PC-9 (cell line): ENCODE measurements around the gene SCGB3A2. TPM values are rescaled to one million over a fixed set of nuclear protein-coding genes. Genes with fewer than 3 reads are reported as not detected.

ENCODE experiments used
- BruUV-seq: library from RNA; stranded (reverse); fragments of 400-500 nt; replicated peaks from 2 replicates; lab custom pipeline; 2021; lab: Mats Ljungman, UMichigan
- CTCF ChIA-PET: fragments of 300-600 bp; sonication (Branson Sonifier 250); formaldehyde crosslinking; loops from one replicate; lab custom pipeline; 2022; ENCODE audit warnings: antibody characterized with exemption; lab: Charles Lee
- POLR2A ChIA-PET: fragments of 300-600 bp; sonication (Branson Sonifier 250); formaldehyde crosslinking; loops from one replicate; lab custom pipeline; 2022; ENCODE audit warnings: antibody characterized with exemption; ENCODE audit not compliant: unreplicated experiment; lab: Charles Lee
- DNase-seq, 2 experiments: peaks; one replicate each; pipeline versions ENCODE4 v3.0.0 to v3.0.0-alpha.2; 2015 to 2022; ENCODE audit warnings: mixed read lengths in 1 of 2
- H2AFZ ChIP-seq: fragments of 200-600 bp; sonication (generic); 2 replicates; pipeline ENCODE4 v1.8.1; 2017; ENCODE audit warnings: antibody characterized with exemption
- H3F3A ChIP-seq: fragments of 200-600 bp; sonication (generic); 2 replicates; pipeline ENCODE4 v1.8.1; 2017; ENCODE audit warnings: antibody characterized with exemption, mild to moderate bottlenecking, low read depth; ENCODE audit not compliant: insufficient read depth
- H3K27ac ChIP-seq: fragments of 200-600 bp; sonication (generic); 2 replicates; pipeline ENCODE4 v1.6.1; 2016; ENCODE audit warnings: mixed run types
- H3K27me3 ChIP-seq: fragments of 200-600 bp; sonication (generic); 2 replicates; pipeline ENCODE4 v1.6.1; 2016; ENCODE audit warnings: low read depth, mixed run types; ENCODE audit not compliant: insufficient read depth
- H3K36me3 ChIP-seq: fragments of 200-600 bp; sonication (generic); 2 replicates; pipeline ENCODE4 v1.6.1; 2016; ENCODE audit warnings: low read depth, mixed run types
- H3K4me1 ChIP-seq: fragments of 200-600 bp; sonication (generic); replicated peaks from 2 replicates; pipeline ENCODE4 v1.6.1; 2016; ENCODE audit warnings: mixed run types; ENCODE audit not compliant: insufficient read depth
- H3K4me2 ChIP-seq: fragments of 200-600 bp; sonication (generic); 2 replicates; pipeline ENCODE4 v1.6.1; 2017; ENCODE audit warnings: mixed run types
- H3K4me3 ChIP-seq: fragments of 200-600 bp; sonication (generic); 2 replicates; pipeline ENCODE4 v1.6.1; 2016; ENCODE audit warnings: mixed run types
- H3K79me2 ChIP-seq: fragments of 200-600 bp; sonication (generic); 2 replicates; pipeline ENCODE4 v1.6.1; 2017; ENCODE audit warnings: low read depth, mixed run types
- H3K9me2 ChIP-seq: fragments of 200-600 bp; sonication (generic); 2 replicates; pipeline ENCODE4 v1.8.1; 2017; ENCODE audit warnings: mild to moderate bottlenecking; ENCODE audit not compliant: insufficient read depth
- H3K9me3 ChIP-seq: fragments of 200-600 bp; sonication (generic); 2 replicates; pipeline ENCODE4 v1.8.1; 2016; ENCODE audit warnings: low read depth; ENCODE audit not compliant: insufficient read depth
- H4K20me1 ChIP-seq: fragments of 200-600 bp; sonication (generic); 2 replicates; pipeline ENCODE4 v1.8.1; 2017; ENCODE audit not compliant: insufficient read depth
- CTCF ChIP-seq: fragments of 200-600 bp; sonication (generic); conservative IDR thresholded peaks from 2 replicates; pipeline ENCODE4 v1.6.1; 2017; ENCODE audit warnings: mixed run types, antibody characterized with exemption, mild to moderate bottlenecking, moderate library complexity
- EZH2 ChIP-seq: fragments of 200-600 bp; sonication (generic); IDR thresholded peaks from 2 replicates; pipeline ENCODE4 v1.8.0; 2017; ENCODE audit warnings: antibody characterized with exemption, low read depth
- intact Hi-C: fragments of 100-400 bp; cut with micrococcal nuclease; formaldehyde crosslinking; loops from one replicate; pipeline ENCODE4 v1.10.0; 2022; ENCODE audit not compliant: unreplicated experiment
- total RNA-seq: library from RNA; stranded (reverse); gene quantifications from 2 replicates; pipeline ENCODE4 v1.2.3, GENCODE V29; 2021

SCGB3A2 gene
- total RNA-seq, 1 experiment from 2014 or later: not detected

- TF ChIP-seq CTCF (no peak), EZH2 (no peak)
- Histone ChIP-seq H4K20me1 (no peaks in the 10 kb centered on the region), H3F3A (no peaks in the 10 kb centered on the region), H3K36me3 (no peaks in the 10 kb centered on the region), H3K9me2 (no peaks in the 10 kb centered on the region), H2AFZ (no peak overlapping the region), H3K79me2 (no peaks in the 10 kb centered on the region), H3K9me3 (no peaks in the 10 kb centered on the region), H3K27ac (no peak overlapping the region), H3K4me2 (no peak overlapping the region), H3K4me1 (no peaks in the 10 kb centered on the region), H3K27me3 (0 out of 2 replicates have a peak, but pooled peaks cover 4% of the 10 kb centered on the region), H3K4me3 (no peak overlapping the region)
- intact Hi-C loops: no loop called here
- ChIA-PET POLR2A (no interaction called here), CTCF (no interaction called here)
- BruUV-seq: no TSS peak
- DNase-seq: no peak
Measured at GRCh38 chr5:147849226-147849625, 29.3 kb upstream of the SCGB3A2 start.

- no peaks in the 10 kb centered on the region for H3K36me3 ChIP-seq
- no peak overlapping the region for H3K4me3 ChIP-seq
- H3F3A ChIP-seq: no peaks in the 10 kb centered on the region
- H3K9me2 ChIP-seq: no peaks in the 10 kb centered on the region
- no peaks in the 10 kb centered on the region for H4K20me1 ChIP-seq
- intact Hi-C loops: no loop called here
- H2AFZ ChIP-seq: no peak overlapping the region
- CTCF ChIA-PET: no interaction called here
- DNase-seq: no peak
- TF ChIP-seq EZH2 (no peak), CTCF (no peak)
- H3K4me1 ChIP-seq: no peaks in the 10 kb centered on the region
- POLR2A ChIA-PET: no interaction called here
- 0 out of 2 replicates have a peak, but pooled peaks cover 4% of the 10 kb centered on the region for H3K27me3 ChIP-seq
- no TSS peak for BruUV-seq
- no peaks in the 10 kb centered on the region for H3K9me3 ChIP-seq
- H3K79me2 ChIP-seq: no peaks in the 10 kb centered on the region
- no peak overlapping the region for H3K4me2 ChIP-seq
- H3K27ac ChIP-seq: no peak overlapping the region
Measured at GRCh38 chr5:147851578-147851977, 26.9 kb upstream of the SCGB3A2 start.

GRCh38 chr5:147852365-147852764 is 26.1 kb upstream of the SCGB3A2 start:
- Histone ChIP-seq H3K9me2 (no peaks in the 10 kb centered on the region), H3K4me2 (no peak overlapping the region), H3K27me3 (0 out of 2 replicates have a peak, but pooled peaks cover 3% of the 10 kb centered on the region), H3K4me3 (no peak overlapping the region), H3K4me1 (no peaks in the 10 kb centered on the region), H3K79me2 (no peaks in the 10 kb centered on the region), H3F3A (no peaks in the 10 kb centered on the region), H3K36me3 (no peaks in the 10 kb centered on the region), H2AFZ (no peak overlapping the region), H3K27ac (no peak overlapping the region), H3K9me3 (no peaks in the 10 kb centered on the region), H4K20me1 (no peaks in the 10 kb centered on the region)
- TF ChIP-seq CTCF (no peak), EZH2 (no peak)
- CTCF ChIA-PET: no interaction called here
- POLR2A ChIA-PET: no interaction called here
- DNase-seq: no peak
- BruUV-seq: no TSS peak
- intact Hi-C loops: no loop called here
